NOMO-1 (cell line): ENCODE measurements around the gene IRX3.
A peak's percentile ranks its signal among the peaks of the same experiment; 100 is the strongest.

Experiments used
- DNase-seq, 2 experiments: peaks; one replicate each; lab custom pipeline; 2025; ENCODE audit not compliant: unreplicated experiment in 2 of 2; lab: John Stamatoyannopoulos, UW

Gene IRX3

DNA sequence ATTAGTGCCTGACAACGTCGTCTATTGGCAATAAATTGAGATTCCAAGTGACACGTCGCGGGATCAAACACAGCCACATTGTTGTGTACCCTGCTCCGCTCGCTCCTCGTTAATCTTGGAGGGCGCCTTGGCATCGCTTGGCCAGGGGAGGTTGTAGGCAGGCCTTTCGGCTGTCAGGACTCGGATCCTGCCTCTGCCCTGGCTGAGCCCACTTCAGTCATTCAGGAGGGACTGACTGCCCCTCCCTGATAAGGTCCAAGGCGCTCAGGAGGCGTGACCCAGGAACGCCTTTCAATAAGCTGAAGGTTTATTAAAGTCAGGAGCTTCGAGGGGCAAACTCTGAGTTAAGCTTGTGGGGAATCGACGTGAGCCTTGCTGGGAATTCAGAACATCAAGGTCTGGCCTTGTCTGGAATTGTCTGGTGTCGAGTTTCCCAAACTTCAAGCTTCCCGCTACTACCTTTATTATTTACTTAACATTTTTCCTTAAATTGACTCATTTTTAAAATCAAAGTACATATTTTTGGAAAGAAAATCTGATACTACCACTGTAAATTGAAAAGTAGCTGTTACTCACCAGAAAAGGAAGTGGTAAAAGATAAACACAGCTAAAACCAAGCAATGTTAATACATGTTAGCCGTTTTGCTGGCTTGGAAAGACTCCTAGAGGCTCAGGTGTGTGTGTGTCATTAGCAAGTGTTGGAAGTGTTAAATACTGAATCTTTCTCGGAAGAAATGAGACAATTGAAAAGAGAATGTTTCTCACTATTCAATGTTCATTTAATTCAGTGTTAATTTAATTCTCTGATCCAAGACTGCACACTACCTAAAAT lies 5.3 kb upstream of the IRX3 start:
- DNase-seq = no peak

DNA sequence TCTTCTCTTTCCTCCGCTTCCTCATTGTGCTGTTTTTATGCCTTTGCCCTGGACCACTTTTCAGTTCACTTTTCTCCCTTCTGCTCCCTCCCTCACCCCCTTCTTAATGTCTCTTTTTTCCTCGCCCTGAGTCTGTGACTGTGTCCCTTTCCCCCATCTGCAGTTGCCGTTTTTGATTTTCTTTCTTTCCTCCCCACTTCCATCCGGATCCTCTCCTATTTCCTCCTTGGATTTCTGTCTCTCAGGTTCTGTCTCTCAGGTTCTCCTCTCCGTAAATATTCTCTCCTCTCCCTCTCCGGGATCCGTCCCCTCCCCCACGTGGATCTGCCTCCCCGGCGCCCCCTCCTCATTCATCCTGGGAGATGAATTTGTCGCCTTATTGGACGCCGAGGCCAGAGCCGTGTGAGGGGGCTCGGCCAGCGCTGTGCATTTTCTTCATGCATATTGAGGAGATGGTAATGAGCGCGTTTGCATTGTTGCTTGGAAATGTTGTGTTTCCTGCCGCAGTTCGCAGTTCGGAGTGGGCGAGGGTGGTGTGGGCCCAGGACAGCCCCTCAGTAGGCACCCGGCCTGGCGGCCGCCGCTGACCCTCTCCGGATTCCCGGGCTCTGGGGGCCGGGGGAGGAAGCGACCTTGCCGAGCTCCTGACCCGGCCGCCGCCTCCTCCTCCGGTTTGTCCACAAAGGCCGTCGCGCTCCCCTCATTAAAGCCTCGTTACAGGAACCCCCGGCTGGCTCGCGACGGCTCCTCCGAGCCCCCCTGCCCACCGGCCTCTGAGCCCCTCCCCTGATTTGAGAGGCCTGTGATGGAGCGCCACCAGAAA lies 4.5 kb upstream of the IRX3 start:
- DNase-seq = no peak

DNA sequence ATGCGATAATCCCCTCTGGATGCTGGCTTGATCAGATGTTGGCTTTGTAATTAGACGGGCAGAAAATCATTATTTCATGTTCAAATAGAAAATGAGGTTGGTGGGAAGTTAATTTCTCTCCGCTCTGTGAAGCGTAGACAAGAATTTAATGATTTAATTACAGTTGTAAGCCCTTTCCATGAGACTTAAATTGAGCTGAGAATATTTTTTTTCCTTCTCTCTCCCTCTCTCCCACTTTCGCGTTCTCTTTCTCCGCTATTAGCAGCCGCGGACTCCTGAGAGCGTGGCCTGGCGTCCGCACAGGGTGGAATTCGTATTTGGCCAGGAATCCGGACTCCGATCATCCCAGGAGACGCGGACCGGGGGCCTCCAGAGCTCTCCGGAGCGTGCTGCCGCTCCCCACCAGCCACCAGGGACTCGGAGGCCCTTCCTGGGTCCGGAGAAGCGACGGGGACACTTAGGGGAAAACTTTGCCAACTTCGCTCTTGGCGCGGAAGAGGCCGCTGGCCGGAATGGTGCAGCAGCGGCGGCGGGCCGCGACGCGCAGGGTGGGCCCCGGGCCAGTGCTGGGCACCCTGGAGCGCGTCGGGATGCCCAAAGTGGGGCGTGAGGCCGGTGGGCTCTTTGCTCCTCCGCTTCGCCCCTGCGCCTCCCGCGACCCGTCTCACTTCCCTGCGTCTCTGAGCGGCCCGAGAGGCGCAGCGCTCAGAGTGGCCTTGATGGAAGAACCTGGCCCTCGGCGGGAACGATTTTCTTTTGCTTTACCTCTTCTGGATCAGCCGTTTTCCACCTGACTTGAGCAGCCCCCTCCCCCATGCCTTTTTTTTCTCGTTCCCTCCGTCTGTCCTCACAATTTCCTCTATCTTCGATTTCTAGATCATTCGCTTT lies 3.6 kb upstream of the IRX3 start:
- DNase-seq = no peak

DNA sequence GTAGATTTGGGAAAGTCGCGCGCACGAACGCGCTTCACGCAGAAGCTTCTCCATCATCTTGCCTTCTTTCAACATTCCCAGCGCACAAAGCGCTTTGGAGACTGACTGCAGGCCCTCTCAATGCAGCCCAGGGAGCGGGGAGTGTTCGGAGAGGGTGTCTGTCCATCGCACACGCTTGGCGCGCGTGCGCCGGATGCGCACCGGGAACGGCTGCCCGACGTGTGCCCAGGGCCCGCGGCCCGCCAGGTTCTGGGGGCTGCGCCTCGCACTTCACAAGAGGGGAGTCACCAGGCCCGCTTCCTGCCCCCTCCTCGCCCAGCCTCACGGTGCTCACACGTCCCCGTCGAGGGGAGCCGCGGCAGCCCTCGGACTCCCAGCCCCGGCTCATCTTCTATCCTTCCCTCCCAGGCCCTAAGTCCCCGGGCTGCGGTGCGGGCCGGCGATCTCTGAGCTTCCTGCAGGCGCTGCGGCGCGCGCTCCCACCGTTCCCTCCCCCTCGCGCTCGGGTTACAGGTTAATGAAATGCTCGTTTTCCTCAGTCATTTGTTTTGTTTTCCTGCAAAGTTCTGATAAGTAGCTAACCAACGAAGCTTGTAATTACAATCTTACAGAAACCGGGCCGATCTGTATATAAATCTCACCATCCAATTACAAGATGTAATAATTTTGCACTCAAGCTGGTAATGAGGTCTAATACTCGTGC lies 2.8 kb upstream of the IRX3 start:
- DNase-seq = no peak

DNA sequence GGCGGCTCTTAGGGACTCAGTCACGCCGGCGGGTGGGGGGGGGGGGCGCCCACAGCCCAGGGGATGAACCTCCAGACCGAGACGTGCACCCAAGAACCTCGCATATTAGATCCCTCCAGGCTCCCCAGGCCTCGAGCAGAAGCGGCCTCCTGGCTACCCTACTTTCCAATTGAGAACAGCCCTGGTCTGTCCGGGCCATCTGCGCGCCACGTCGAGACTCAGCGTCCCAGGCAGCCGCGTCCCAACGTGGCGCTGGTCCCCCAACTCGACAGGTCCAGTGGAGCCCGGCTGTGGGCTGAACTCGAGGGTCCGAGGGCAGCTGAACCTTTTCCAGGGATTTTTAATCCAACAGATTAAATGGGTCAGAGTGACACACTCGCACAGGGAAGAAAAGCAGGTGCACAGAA lies 2.3 kb upstream of the IRX3 start:
- no peak for DNase-seq

- DNase-seq = no peak
Measured at GRCh38 chr16:54288030-54288834, 1.6 kb upstream of the IRX3 start.

- DNase-seq = peak; percentile 44 to 48
Measured at GRCh38 chr16:54287131-54288029, 793 bp upstream of the IRX3 start.

GRCh38 chr16:54286090-54286365 lies 559 bp downstream of the IRX3 start:
- no peak for DNase-seq

GRCh38 chr16:54285414-54286089 lies 1.0 kb downstream of the IRX3 start:
- DNase-seq = peak; percentile 47 to 63

DNA sequence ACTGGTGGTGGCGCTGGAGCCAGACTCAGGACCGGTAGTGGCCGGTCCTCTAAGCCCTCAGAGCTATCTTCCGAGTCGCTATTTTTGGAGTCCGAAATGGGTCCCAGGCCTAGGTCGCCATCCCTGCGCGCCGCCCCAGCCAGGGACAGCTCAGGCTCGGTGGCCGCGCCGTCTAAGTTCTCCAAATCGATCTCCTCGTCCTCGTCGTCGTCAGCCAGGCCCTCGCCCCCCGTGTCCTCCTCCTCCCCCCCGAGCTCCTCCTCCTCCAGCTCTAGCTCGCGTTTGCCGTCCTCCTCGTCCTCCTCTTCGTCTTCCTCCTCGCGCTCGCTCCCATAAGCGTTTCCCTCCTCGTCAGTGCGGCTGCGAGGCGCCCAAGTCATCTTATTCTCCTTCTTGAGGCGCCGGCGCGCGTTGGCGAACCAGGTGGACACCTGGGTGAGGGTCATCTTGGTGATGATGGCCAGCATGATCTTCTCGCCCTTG lies 1.6 kb downstream of the IRX3 start:
- peak; percentile 45 to 60 for DNase-seq

DNA sequence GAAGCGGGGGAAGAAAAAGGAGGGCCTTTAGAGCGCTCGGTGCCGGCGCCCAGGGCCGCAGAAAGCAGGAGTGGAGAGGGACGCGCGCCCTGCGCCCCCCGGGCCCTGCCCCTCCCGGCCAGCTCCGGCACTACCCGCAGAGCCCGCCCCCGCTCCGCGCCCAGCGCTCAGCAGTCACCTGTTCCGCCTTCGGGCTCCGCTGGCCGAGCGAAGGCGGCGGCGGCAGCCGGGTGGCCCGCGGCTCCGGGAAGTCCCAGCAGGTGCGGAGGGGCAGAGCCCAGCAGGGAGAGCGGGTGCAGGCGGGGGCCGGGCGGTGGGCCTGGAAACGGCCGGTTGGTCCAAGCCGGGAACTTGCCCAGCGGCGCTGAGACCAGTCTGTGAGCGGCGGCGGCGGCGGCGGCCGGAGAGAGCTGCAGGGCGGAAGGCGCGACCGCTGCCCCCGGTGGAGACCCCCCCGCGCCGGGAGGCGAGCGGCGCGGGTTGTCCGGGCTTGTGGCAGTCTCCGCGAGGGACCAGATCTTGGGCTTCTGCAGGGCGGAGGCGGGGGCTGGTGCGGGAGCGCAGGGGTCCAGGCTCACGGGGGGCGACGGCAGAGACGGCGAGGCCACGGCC lies 2.2 kb downstream of the IRX3 start:
- peak; percentile 39 to 63 for DNase-seq

DNA sequence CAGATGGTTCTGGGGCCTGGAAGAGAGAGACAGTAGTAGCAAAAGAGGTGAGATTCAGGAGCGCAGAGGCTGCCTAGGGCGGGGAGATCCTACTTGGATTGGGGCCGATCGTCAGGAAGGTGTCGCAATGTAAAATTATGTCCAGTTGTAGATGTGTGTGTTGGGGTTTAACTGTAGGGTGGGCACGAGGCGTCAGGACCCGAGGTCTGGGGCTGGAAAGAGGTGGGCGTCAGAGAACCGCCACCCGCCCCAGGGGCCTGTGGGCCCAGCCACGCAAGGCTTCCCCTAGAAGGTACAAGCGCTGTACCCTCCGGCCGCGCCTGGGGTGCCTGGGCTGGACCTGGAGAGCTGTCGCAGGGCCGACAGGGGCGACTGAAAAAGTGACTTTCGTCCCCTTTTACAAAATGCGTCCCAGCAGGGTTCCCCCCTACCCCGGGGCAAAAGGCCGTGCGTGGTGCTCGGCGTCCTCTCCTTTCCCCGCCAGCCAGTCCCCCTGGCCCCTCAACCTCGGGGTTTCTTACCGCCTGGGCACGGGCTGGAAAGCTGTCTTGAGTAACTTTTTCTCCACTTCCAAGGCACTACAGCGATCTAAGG lies 2.8 kb downstream of the IRX3 start:
- peak in 1 of 2 experiments; percentile 33 for DNase-seq

- DNase-seq = peak; percentile 23 to 43
Measured at GRCh38 chr16:54282928-54283724, 3.5 kb downstream of the IRX3 start.

- DNase-seq = peak; percentile 36 to 63
Measured at GRCh38 chr16:54282202-54282927, 4.2 kb downstream of the IRX3 start.

GRCh38 chr16:54281535-54282201 lies 4.9 kb downstream of the IRX3 start:
- no peak for DNase-seq
